ENCODE results near the gene ARID1A. TPM values are rescaled to one million over a fixed set of nuclear protein-coding genes. Genes with fewer than 3 reads are reported as not detected.

The ARID1A gene
- total and polyA plus RNA-seq, 9 of the 15 experiments (the other 6 are each of a cell fraction or from before 2014, with no cell fraction given), result 8.3 to 88.3 (median 22.5) TPM

DNA sequence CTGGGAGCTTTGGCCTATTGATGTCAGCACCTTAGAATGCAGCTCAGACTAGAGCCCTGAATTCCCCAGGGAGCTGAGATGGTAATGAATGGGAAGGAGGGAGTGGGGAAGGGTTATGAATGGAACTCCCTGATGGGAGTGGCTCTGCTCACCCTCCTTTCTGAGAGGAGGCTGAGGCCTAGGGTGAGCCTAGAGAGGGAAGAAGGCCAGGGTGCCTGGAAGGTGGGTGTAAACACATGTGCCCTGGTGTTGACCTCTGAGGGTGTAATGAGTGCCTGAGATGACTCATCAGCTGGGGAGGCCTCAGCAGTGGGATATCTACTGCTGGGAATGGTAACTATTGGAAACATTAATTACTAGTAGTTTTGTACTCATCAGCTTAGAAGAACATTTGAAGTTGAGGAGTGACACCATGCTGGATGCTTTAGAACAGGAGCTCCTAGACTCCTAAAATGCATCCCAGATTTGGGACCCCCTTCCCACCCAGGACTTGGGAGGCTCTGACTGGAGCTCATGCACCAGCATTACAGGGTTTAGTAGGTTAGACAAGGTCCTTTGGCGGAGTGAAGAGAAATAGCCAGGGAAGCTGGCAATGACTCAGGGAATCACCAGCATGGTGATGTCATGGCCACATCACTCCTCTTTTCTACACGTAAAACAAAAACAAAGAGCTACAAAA lies 76.0 kb downstream of the ARID1A start (continued):
- no peak for TF ChIP-seq SREBF1 (IDR thresholded peaks at IDR 0.05; ENCODE audit: borderline replicate concordance, low read depth, low read length)
- TF ChIP-seq, protein P1, sequence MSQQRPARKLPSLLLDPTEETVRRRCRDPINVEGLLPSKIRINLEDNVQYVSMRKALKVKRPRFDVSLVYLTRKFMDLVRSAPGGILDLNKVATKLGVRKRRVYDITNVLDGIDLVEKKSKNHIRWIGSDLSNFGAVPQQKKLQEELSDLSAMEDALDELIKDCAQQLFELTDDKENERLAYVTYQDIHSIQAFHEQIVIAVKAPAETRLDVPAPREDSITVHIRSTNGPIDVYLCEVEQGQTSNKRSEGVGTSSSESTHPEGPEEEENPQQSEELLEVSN (IDR thresholded peaks at IDR 0.05; ENCODE audit: borderline replicate concordance in 1 of 2, extremely low read depth in 1 of 2, insufficient read depth in 1 of 2, insufficient read length in 1 of 2, low read depth in 1 of 2, low read length in 1 of 2, poor library complexity in 1 of 2, severe bottlenecking in 1 of 2), result peak; percentile 50 to 66
- peak; percentile 79; the same call in 1 of the 2 replicates for TF ChIP-seq POLR2AphosphoS5 (IDR thresholded peaks at IDR 0.05; ENCODE audit: control insufficient read depth, insufficient read depth, low read depth, low read length)
- 0 out of 2 replicates have a peak, but pooled peaks have one; percentile 12 for TF ChIP-seq SMC3 (conservative IDR thresholded peaks at IDR 0.05; ENCODE audit: insufficient read depth, low read depth, low read length)
- TF ChIP-seq, protein P2, sequence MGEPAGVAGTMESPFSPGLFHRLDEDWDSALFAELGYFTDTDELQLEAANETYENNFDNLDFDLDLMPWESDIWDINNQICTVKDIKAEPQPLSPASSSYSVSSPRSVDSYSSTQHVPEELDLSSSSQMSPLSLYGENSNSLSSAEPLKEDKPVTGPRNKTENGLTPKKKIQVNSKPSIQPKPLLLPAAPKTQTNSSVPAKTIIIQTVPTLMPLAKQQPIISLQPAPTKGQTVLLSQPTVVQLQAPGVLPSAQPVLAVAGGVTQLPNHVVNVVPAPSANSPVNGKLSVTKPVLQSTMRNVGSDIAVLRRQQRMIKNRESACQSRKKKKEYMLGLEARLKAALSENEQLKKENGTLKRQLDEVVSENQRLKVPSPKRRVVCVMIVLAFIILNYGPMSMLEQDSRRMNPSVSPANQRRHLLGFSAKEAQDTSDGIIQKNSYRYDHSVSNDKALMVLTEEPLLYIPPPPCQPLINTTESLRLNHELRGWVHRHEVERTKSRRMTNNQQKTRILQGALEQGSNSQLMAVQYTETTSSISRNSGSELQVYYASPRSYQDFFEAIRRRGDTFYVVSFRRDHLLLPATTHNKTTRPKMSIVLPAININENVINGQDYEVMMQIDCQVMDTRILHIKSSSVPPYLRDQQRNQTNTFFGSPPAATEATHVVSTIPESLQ (CRISPR knock-in tag; IDR thresholded peaks at IDR 0.05), result 0 out of 2 replicates have a peak, but pooled peaks have one; percentile 34
- TF ChIP-seq DMBX1 (CRISPR knock-in tag; IDR thresholded peaks at IDR 0.05; ENCODE audit: borderline replicate concordance), result no peak
- TF ChIP-seq, protein P3, sequence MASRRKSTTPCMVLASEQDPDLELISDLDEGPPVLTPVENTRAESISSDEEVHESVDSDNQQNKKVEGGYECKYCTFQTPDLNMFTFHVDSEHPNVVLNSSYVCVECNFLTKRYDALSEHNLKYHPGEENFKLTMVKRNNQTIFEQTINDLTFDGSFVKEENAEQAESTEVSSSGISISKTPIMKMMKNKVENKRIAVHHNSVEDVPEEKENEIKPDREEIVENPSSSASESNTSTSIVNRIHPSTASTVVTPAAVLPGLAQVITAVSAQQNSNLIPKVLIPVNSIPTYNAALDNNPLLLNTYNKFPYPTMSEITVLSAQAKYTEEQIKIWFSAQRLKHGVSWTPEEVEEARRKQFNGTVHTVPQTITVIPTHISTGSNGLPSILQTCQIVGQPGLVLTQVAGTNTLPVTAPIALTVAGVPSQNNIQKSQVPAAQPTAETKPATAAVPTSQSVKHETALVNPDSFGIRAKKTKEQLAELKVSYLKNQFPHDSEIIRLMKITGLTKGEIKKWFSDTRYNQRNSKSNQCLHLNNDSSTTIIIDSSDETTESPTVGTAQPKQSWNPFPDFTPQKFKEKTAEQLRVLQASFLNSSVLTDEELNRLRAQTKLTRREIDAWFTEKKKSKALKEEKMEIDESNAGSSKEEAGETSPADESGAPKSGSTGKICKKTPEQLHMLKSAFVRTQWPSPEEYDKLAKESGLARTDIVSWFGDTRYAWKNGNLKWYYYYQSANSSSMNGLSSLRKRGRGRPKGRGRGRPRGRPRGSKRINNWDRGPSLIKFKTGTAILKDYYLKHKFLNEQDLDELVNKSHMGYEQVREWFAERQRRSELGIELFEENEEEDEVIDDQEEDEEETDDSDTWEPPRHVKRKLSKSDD (conservative IDR thresholded peaks at IDR 0.05; ENCODE audit: low read length), result no peak
- TF ChIP-seq ZNF124 (CRISPR knock-in tag; IDR thresholded peaks at IDR 0.05), result no peak
- 0 out of 2 replicates have a peak, but pooled peaks have one; percentile 26 for TF ChIP-seq TARDBP (IDR thresholded peaks at IDR 0.05)
- TF ChIP-seq FOXP1 (CRISPR knock-in tag; IDR thresholded peaks at IDR 0.05), result peak; percentile 49; the same call in 1 of the 2 replicates
- TF ChIP-seq, protein P4, sequence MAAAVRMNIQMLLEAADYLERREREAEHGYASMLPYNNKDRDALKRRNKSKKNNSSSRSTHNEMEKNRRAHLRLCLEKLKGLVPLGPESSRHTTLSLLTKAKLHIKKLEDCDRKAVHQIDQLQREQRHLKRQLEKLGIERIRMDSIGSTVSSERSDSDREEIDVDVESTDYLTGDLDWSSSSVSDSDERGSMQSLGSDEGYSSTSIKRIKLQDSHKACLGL (CRISPR knock-in tag; IDR thresholded peaks at IDR 0.05; ENCODE audit: borderline replicate concordance, poor library complexity, severe bottlenecking), result no peak
- peak; percentile 58 for TF ChIP-seq MAFK (IDR thresholded peaks at IDR 0.05; ENCODE audit: low read length)
- TF ChIP-seq ELF4 (CRISPR knock-in tag; IDR thresholded peaks at IDR 0.05), result 0 out of 2 replicates have a peak, but pooled peaks have one; percentile 69
- peak; percentile 56; the same call in 1 of the 2 replicates for TF ChIP-seq TCF3 (CRISPR knock-in tag; IDR thresholded peaks at IDR 0.05)
- no peak for TF ChIP-seq XRCC3 (IDR thresholded peaks at IDR 0.05)
- peak; percentile 81; the same call in 1 of the 2 replicates for TF ChIP-seq JUNB (CRISPR knock-in tag; conservative IDR thresholded peaks at IDR 0.05)
- no peak for TF ChIP-seq SP2 (IDR thresholded peaks at IDR 0.05; ENCODE audit: extremely low read depth, low read depth, low read length, poor library complexity, severe bottlenecking)
- peak; percentile 52; the same call in 1 of the 2 replicates for TF ChIP-seq ZNF561 (CRISPR knock-in tag; conservative IDR thresholded peaks at IDR 0.05)
- no peak for TF ChIP-seq GTF2A2 (tag; IDR thresholded peaks at IDR 0.05)
- peak; percentile 50; the same call in 1 of the 2 replicates for TF ChIP-seq MAFF (IDR thresholded peaks at IDR 0.05; ENCODE audit: low read length)
- TF ChIP-seq ZKSCAN3 (CRISPR knock-in tag; IDR thresholded peaks at IDR 0.05), result no peak
- TF ChIP-seq ZNF707 (CRISPR knock-in tag; conservative IDR thresholded peaks at IDR 0.05), result 0 out of 2 replicates have a peak, but pooled peaks have one; percentile 7

All from K562 (cell line).